ENCODE data around the gene FXYD4. TPM values are rescaled to one million over a fixed set of nuclear protein-coding genes. Genes with fewer than 3 reads are reported as not detected.

Gene FXYD4
- total and polyA plus RNA-seq, 2 of the 8 experiments (the other 6 are each of a cell fraction or from before 2014, with no cell fraction given), result not detected

GRCh38 chr10:43408710-43409384 lies 37.4 kb downstream of the FXYD4 start, which contains the start of gene HNRNPF (continued):
- TF ChIP-seq TAF7 (optimal IDR thresholded peaks at IDR 0.05; ENCODE audit: borderline replicate concordance, low read depth, low read length), result peak; percentile 87
- TF ChIP-seq FOSL1 (IDR thresholded peaks at IDR 0.05; ENCODE audit: insufficient read depth, low read depth, low read length), result peak; percentile 73
- peak in 1 of 2 experiments; percentile 3; a peak in 1 of 3 replicates for TF ChIP-seq EP300 (IDR thresholded peaks at IDR 0.05; ENCODE audit: borderline replicate concordance in 1 of 2, low read depth in 2 of 2, low read length in 2 of 2)
- peak; percentile 75 for TF ChIP-seq TAF1 (IDR thresholded peaks at IDR 0.05; ENCODE audit: low read depth, low read length)
- TF ChIP-seq GABPA (IDR thresholded peaks at IDR 0.05; ENCODE audit: borderline replicate concordance, insufficient read depth, low read length), result peak; percentile 52; the same call in 1 of the 2 replicates
- TF ChIP-seq CREB1 (IDR thresholded peaks at IDR 0.05), result peak; percentile 94
- TF ChIP-seq HDAC6 (IDR thresholded peaks at IDR 0.05; ENCODE audit: low read depth, low read length), result no peak
- no peak for TF ChIP-seq TCF12 (IDR thresholded peaks at IDR 0.05; ENCODE audit: low read depth, low read length)
- no peak for TF ChIP-seq KDM1A (IDR thresholded peaks at IDR 0.05; ENCODE audit: borderline replicate concordance, low read length)
- peak; percentile 36 for TF ChIP-seq ASH2L (IDR thresholded peaks at IDR 0.05; ENCODE audit: low read length)
- peak; percentile 91 for TF ChIP-seq PHF8 (conservative IDR thresholded peaks at IDR 0.05; ENCODE audit: low read depth, low read length)

All from H1 (cell line).